Osteocyte (in vitro differentiated cells): ENCODE data around the gene SLC30A5. TPM values are rescaled to one million over a fixed set of nuclear protein-coding genes. Genes with fewer than 3 reads are reported as not detected.
"Not testable (repeated sequence)": the region's sequence is repeated elsewhere in the genome, so short reads cannot be mapped to it uniquely, and the experiment has no call there.

ENCODE experiments used
- DNase-seq: peaks from one replicate; pipeline ENCODE4 v3.0.0; 2021; ENCODE audit warnings: mixed read lengths; ENCODE audit not compliant: unreplicated experiment; ENCODE audit errors: extremely low spot score
- H3K27ac Mint-ChIP-seq: one replicate; pipeline ENCODE4 v1.8.0; 2021; ENCODE audit warnings: mild to moderate bottlenecking, mixed read lengths; ENCODE audit not compliant: unreplicated experiment
- H3K27me3 Mint-ChIP-seq: one replicate; pipeline ENCODE4 v1.8.0; 2021; ENCODE audit warnings: mixed read lengths; ENCODE audit not compliant: unreplicated experiment
- H3K36me3 Mint-ChIP-seq: one replicate; pipeline ENCODE4 v1.8.0; 2021; ENCODE audit warnings: mixed read lengths; ENCODE audit not compliant: unreplicated experiment
- H3K4me1 Mint-ChIP-seq: one replicate; pipeline ENCODE4 v1.8.0; 2021; ENCODE audit warnings: mixed read lengths; ENCODE audit not compliant: unreplicated experiment
- H3K4me3 Mint-ChIP-seq: one replicate; pipeline ENCODE4 v1.8.0; 2021; ENCODE audit warnings: mild to moderate bottlenecking, moderate library complexity, mixed read lengths; ENCODE audit not compliant: unreplicated experiment
- H3K9me3 Mint-ChIP-seq: one replicate; pipeline ENCODE4 v1.8.0; 2021; ENCODE audit warnings: mixed read lengths; ENCODE audit not compliant: unreplicated experiment
- CTCF ChIP-seq: fragments of 200-600 bp; sonication (generic); IDR thresholded peaks from 2 replicates; pipeline ENCODE4 v1.5.0; 2021; ENCODE audit warnings: antibody characterized with exemption, mild to moderate bottlenecking, moderate library complexity
- total RNA-seq: library from RNA; stranded (reverse); gene quantifications from 2 replicates; pipeline ENCODE4 v1.2.1, GENCODE V29; 2021

Gene SLC30A5
- total RNA-seq, 1 donor from 2014 or later = 57.6 TPM

DNA sequence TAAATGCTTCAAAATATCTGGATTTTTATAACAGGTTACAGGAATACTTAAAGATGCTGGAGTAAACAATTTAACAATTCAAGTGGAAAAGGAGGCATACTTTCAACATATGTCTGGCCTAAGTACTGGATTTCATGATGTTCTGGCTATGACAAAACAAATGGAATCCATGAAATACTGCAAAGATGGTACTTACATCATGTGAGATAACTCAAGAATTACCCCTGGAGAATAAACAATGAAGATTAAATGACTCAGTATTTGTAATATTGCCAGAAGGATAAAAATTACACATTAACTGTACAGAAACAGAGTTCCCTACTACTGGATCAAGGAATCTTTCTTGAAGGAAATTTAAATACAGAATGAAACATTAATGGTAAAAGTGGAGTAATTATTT is 35.6 kb downstream of the SLC30A5 start:
- no peak for TF ChIP-seq CTCF
- Mint-ChIP-seq H3K4me1 (no peaks in the 10 kb centered on the region), H3K36me3 (peaks cover 38% of the 10 kb centered on the region), H3K4me3 (no peak overlapping the region), H3K9me3 (no peaks in the 10 kb centered on the region), H3K27ac (no peak overlapping the region), H3K27me3 (no peaks in the 10 kb centered on the region)
- DNase-seq = no peak

GRCh38 chr5:69130241-69130640 is 36.4 kb downstream of the SLC30A5 start:
- no peaks in the 10 kb centered on the region for H3K27me3 Mint-ChIP-seq
- peaks cover 1% of the 10 kb centered on the region for H3K4me1 Mint-ChIP-seq
- H3K4me3 Mint-ChIP-seq = no peak overlapping the region
- no peak for TF ChIP-seq CTCF
- no peaks in the 10 kb centered on the region for H3K9me3 Mint-ChIP-seq
- DNase-seq = no peak
- peaks cover 35% of the 10 kb centered on the region for H3K36me3 Mint-ChIP-seq
- no peak overlapping the region for H3K27ac Mint-ChIP-seq

DNA sequence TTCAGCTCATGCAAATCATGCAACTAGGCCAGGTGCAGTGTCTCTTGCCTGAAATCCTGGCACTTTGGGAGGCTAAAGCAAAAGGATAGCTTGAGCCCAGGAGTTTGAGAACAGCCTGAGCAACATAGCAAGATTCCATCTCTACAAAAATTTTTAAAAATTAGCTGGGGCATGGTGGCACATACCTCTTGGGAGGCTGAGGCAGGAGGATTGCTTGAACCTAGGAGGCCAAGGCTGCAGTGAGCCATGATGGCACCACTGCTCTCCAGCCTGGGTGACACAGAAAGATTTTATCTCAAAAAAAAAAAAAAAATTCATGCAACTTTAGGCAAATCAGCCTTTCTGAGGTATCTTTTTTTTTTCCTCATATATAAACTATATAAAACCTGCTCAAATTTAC is 37.5 kb downstream of the SLC30A5 start:
- Mint-ChIP-seq H3K27ac (no peak overlapping the region), H3K27me3 (no peaks in the 10 kb centered on the region), H3K36me3 (peaks cover 32% of the 10 kb centered on the region), H3K9me3 (no peaks in the 10 kb centered on the region), H3K4me3 (no peak overlapping the region), H3K4me1 (peaks cover 11% of the 10 kb centered on the region)
- TF ChIP-seq CTCF = no peak
- no peak for DNase-seq

- no peaks in the 10 kb centered on the region for H3K9me3 Mint-ChIP-seq
- no peak overlapping the region for H3K27ac Mint-ChIP-seq
- H3K36me3 Mint-ChIP-seq = peaks cover 19% of the 10 kb centered on the region
- TF ChIP-seq CTCF = no peak
- no peak for DNase-seq
- H3K27me3 Mint-ChIP-seq = no peaks in the 10 kb centered on the region
- no peak overlapping the region for H3K4me3 Mint-ChIP-seq
- peaks cover 14% of the 10 kb centered on the region for H3K4me1 Mint-ChIP-seq
Measured at GRCh38 chr5:69134126-69134525, 40.3 kb downstream of the SLC30A5 start.

DNA sequence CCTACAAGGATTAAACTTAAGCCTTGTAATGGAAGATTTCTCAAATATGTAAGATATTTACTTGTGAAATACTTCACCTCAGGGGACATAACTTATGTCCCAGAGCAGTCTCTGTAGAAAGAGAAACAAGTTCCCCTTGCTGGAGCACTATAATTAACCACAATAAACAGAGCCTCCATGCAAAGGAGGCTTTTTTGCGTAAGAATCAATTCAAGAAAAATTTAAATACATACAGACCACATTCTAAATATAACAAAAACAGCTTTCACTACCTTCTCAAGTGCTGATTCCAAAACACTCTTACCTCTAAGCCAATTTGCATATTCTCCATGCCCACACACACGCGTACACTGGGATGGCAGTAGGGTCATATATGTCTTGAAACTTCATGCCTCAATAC is 42.5 kb downstream of the SLC30A5 start:
- Mint-ChIP-seq H3K36me3 (peaks cover 13% of the 10 kb centered on the region), H3K27me3 (no peaks in the 10 kb centered on the region), H3K4me1 (peaks cover 14% of the 10 kb centered on the region), H3K9me3 (peaks cover 9% of the 10 kb centered on the region), H3K27ac (peak overlapping the region; percentile 80), H3K4me3 (no peak overlapping the region)
- TF ChIP-seq CTCF = no peak
- DNase-seq = no peak

DNA sequence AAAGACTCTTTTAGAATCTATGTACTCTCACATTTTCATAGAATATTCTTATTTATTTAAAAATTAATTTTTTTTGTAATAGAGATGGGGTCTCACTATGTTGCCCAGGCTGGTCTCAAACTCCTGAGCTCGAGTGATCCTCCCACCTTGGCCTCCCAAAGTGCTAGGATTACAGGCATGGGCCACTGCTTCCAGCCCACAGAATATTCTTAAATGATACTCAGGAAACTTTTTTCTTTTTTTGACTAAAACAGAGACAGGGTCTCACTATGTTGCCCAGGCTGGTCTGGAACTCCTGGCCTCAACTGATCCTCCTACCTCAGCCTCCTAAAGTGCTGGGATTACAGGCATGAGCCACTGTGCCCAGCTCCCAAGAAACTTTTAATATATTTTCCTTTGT is 43.4 kb downstream of the SLC30A5 start:
- not testable (repeated sequence) for H3K27ac Mint-ChIP-seq, H3K9me3 Mint-ChIP-seq, H3K4me3 Mint-ChIP-seq, DNase-seq, H3K27me3 Mint-ChIP-seq
- Mint-ChIP-seq H3K36me3 (peaks cover 11% of the 10 kb centered on the region), H3K4me1 (peaks cover 14% of the 10 kb centered on the region)
